Prostate gland (tissue), 2 donors: ENCODE data around the gene TUBB4B.

Source experiments
- CTCF ChIP-seq, 4 experiments: fragments of 200-600 bp in 2 of 4; fragments of 450-650 bp in 2 of 4; sonication (generic) in 2 of 4; IDR thresholded peaks; 1 replicate in 3 of 4; 2 replicates in 1 of 4; pipeline ENCODE4 v1.5.1; 2016 to 2019; ENCODE audit warnings: antibody characterized with exemption in 4 of 4, mild to moderate bottlenecking in 2 of 4, moderate library complexity in 2 of 4
- POLR2A ChIP-seq: fragments of 450-650 bp; IDR thresholded peaks from one replicate; pipeline ENCODE4 v1.6.1; 2016; ENCODE audit warnings: antibody characterized with exemption, mild to moderate bottlenecking
- POLR2AphosphoS5 ChIP-seq: sonication (generic); formaldehyde crosslinking; IDR thresholded peaks from one replicate; pipeline ENCODE4 v1.6.1; 2017; ENCODE audit warnings: antibody characterized with exemption

GRCh38 chr9:137194909-137195308, 46.2 kb upstream of the TUBB4B start:
- TF ChIP-seq POLR2AphosphoS5 (no peak), POLR2A (no peak), CTCF (IDR thresholded peaks at IDR 0.05) (no peak)
